Heart right ventricle (tissue), 16 donors: ENCODE measurements around the gene EEF2. TPM values are rescaled to one million over a fixed set of nuclear protein-coding genes. Genes with fewer than 3 reads are reported as not detected.
A peak's percentile ranks its signal among the peaks of the same experiment; 100 is the strongest.
"Not testable (repeated sequence)": the region's sequence is repeated elsewhere in the genome, so short reads cannot be mapped to it uniquely, and the experiment has no call there.

ENCODE experiments used
- ATAC-seq, 8 donors: fragments of 200-7000 bp; cut with Tn5 transposase; one replicate each; pipeline ENCODE4 v1.9.1; 2020; ENCODE audit warnings: mild to moderate bottlenecking in 8 of 8, moderate library complexity in 8 of 8, moderate number of reproducible peaks in 1 of 8
- DNase-seq, 2 donors: peaks; one replicate each; pipeline ENCODE4 v3.0.0-alpha.2; 2020
- H3K27ac ChIP-seq, 10 donors: fragments of 200-600 bp; sonication (generic) in 2 of 10; one replicate each; pipeline versions ENCODE4 v1.5.0 to v1.8.0; 2020 to 2022; ENCODE audit warnings: mild to moderate bottlenecking in 3 of 10
- H3K27me3 ChIP-seq, 7 donors: fragments of 200-600 bp; one replicate each; pipeline ENCODE4 v1.8.0; 2021 to 2022; ENCODE audit warnings: mild to moderate bottlenecking in 2 of 7
- H3K36me3 ChIP-seq, 9 donors: fragments of 200-600 bp; sonication (generic) in 1 of 9; one replicate each; pipeline versions ENCODE4 v1.5.0 to v1.8.0; 2020 to 2022; ENCODE audit warnings: mild to moderate bottlenecking in 2 of 9
- H3K4me1 ChIP-seq, 9 donors: fragments of 200-600 bp; sonication (generic) in 1 of 9; one replicate each; pipeline versions ENCODE4 v1.5.0 to v1.8.0; 2020 to 2022; ENCODE audit warnings: mild to moderate bottlenecking in 4 of 9
- H3K4me3 ChIP-seq, 10 donors: fragments of 200-600 bp; sonication (generic) in 2 of 10; one replicate each; pipeline versions ENCODE4 v1.5.0 to v1.8.0; 2020 to 2022; ENCODE audit warnings: mild to moderate bottlenecking in 7 of 10, moderate library complexity in 2 of 10
- H3K9me3 ChIP-seq, 11 donors: fragments of 200-600 bp in 10 of 11; sonication (generic) in 2 of 11; one replicate each; pipeline versions ENCODE4 v1.5.0 to v1.8.0; 2013 to 2022; ENCODE audit warnings: mild to moderate bottlenecking in 2 of 11, control low read depth in 1 of 11, moderate library complexity in 1 of 11
- CTCF ChIP-seq, 9 donors: fragments of 200-600 bp; sonication (generic) in 2 of 9; IDR thresholded peaks; one replicate each; pipeline versions ENCODE4 v1.5.0 to v1.8.0; 2021 to 2022; ENCODE audit warnings: antibody characterized with exemption in 9 of 9, mild to moderate bottlenecking in 5 of 9, moderate library complexity in 1 of 9
- WGBS, 2 donors: extraction: QIAGEN DNeasy Blood & Tissue Kit; methylation state at CpG; one replicate each; pipeline ENCODE4 v1.1.7; 2013; ENCODE audit warnings: inconsistent platforms in 1 of 2; 5-methylcytosine and 5-hydroxymethylcytosine counted together
- intact Hi-C, 10 donors: fragments of 100-400 bp; cut with DNase I; formaldehyde crosslinking; loops; one replicate each; pipeline versions ENCODE4 v1.11.1 to v1.14.2; 2022
- polyA plus RNA-seq, 2 donors: library from polyadenylated mRNA; stranded (reverse); fragments of 200-250 nt; gene quantifications; one replicate each; pipeline ENCODE4 v1.2.3, GENCODE V29; 2013
- total RNA-seq, 10 donors: library from RNA; stranded (reverse); fragmentation: NEBNext Ultra II Directional in 3 of 10; extraction: Animal tissue kit (Norgen Biotek cat#: 25700) in 3 of 10; gene quantifications; one replicate each; pipeline versions ENCODE4 v1.2.1 to v1.2.4, GENCODE V29; 2021 to 2023
- donor health status: Arrhythmogenic right ventricular cardiomyopathy.
- donor health status: ischemic (EF 13 %, LVEDD 7.1; RV severe dilation, severe dysfunction).
- donor health status: healthy with polysubstance abuse.
- donor health status: DM: no; HTN: yes; CAD: no.
- donor health status: DM: no; HTN: no; CAD: no.
- donor health status: ischemic (EF 25% LVEDD 6.9; RV normal size, moderate dysfunction).
- donor health status: ischemic (EF 25% LVEDD 5.7; RV mildly dilated, moderate dysfunction).
- donor health status: healthy.
- donor health status: DM: yes; HTN: yes; CAD: no.
- donor health status: Ischemic cardiomyopathy.
- donor health status: ischemic (EF 35%, LVEDD 5.7; RV mildly dilated, moderate dysfunction).
- donor health status: nonischemic (EF 11% LVEDD 7.7; RV severe dilation, severe dysfunction).
- donor health status: DM: yes; HTN: yes; CAD: no.
- donor health status: PGD.
- donor health status: ischemic (EF 29% LVEDD 5.4; RV normal size, mild dysfunction).
- donor health status: nonischemic (EF 23%, LVEDD 6.1; RV moderate dilation, normal function).

The EEF2 gene
- total and polyA plus RNA-seq, 12 donors: 704 to 2,887 (median 2,554) TPM

DNA sequence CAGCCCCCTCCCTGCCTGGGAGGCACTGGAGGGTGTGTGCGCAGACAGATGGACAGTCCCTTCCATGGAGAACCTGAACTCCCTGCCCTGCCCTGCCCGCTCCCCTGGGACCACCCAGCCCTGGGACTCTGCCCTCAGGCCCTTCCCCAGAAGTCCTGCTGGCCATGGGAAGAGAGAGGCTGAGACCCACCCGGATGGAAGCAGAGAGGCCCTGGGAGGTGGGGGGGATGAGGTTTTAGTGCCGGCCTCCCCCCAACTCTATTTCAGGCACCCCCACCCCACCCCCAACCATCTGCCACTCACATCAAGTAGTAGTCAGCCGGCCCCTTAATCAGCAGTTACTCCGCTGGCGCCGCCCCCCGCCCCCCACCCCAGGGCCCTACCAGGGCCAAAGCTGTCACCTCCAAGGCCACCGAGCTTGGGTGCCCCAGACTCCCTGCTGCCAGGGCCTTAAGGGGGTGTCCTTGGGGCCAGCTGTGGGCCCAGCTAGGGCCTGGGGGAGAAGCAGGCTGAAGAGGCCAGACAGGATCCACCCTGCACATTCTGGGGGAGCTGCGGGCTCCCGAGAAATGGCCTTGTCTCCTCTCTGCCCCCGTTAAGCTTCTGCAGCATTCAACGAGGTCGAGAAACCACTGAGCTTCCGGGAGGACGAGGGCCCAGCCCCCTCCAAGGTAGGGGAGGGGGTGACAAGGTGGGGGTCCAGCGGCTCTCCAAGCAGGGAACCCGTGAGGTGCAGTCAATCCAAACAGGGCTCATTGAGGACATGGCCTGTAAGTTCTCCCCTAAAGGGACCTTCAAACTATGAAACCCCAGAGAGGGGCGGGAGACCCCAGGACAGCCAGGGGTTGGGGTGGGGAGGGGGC lies 35.0 kb downstream of the EEF2 start:
- Histone ChIP-seq H3K4me1 (peaks cover 6 to 58% (median 34%) of the 10 kb centered on the region in 9 donors), H3K27me3 (no peaks in the 10 kb centered on the region), H3K36me3 (peaks cover 0 to 10% (median 0%) of the 10 kb centered on the region in 9 donors), H3K27ac (peak overlapping the region; percentile 68 to 98 (median 93)), H3K9me3 (no peaks in the 10 kb centered on the region), H3K4me3 (peak overlapping the region; percentile 27 to 60 (median 48))
- WGBS, 2 donors: 26 to 36% methylated on average over 20 of the region's 20 CpGs
- intact Hi-C loops: loop anchor here in 4 of 10 donors (2.0 to 10.0 kb wide), 2 partner anchors 19 to 185 kb away; partner anchors contain the start of genes APBA3 (in 1 of the 4) and MRPL54 (in 1 of the 4)
- DNase-seq: no peak
- peak; percentile 11 to 42 (median 35) for ATAC-seq
- TF ChIP-seq CTCF (IDR thresholded peaks at IDR 0.05): no peak

GRCh38 chr19:3949294-3949693 lies 36.0 kb downstream of the EEF2 start:
- intact Hi-C loops: no loop called here
- ATAC-seq (peak in 1 of 8 donors; percentile 3), DNase-seq (no peak)
- Histone ChIP-seq H3K4me3 (peak overlapping the region in 6 of 10 donors; percentile 36 to 60 (median 49)), H3K4me1 (peaks cover 6 to 53% (median 33%) of the 10 kb centered on the region in 9 donors), H3K27me3 (no peaks in the 10 kb centered on the region), H3K9me3 (no peaks in the 10 kb centered on the region), H3K27ac (peak overlapping the region; percentile 68 to 98 (median 93)), H3K36me3 (peaks cover 0 to 12% (median 0%) of the 10 kb centered on the region in 9 donors)
- WGBS, 2 donors: 63 to 66% methylated on average over 11 of the region's 11 CpGs
- TF ChIP-seq CTCF (IDR thresholded peaks at IDR 0.05): no peak

DNA sequence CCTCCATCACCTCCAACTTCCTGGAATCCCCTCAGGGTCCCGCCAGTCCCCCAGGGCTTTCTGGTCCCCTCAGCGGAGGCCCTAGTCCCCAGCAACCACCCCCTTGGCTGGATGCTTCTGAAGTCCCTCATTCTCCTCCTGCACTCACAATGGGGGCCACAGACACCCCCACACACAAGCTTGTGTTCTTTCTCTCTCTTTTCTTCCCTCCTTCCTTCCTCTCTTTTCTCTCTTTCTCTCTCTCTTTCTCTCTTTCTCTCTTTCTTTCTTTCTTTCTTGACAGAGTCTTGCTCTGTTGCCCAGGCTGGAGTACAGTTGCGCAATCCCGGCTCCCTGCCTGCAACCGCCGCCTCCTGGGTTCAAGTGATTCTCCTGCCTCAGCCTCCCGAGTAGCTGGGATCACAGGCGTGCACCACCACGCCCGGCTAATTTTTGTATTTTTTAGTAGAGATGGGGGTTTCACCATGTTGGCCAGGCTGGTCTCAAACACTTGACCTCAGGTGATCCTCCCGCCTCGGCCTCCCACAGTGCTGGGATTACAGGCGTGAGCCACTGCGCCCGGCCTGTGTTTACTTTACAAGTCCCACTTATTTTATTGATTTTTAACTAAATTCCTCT lies 37.8 kb downstream of the EEF2 start:
- DNase-seq, intact Hi-C loops, ATAC-seq, H3K27me3 ChIP-seq, H3K9me3 ChIP-seq, H3K4me3 ChIP-seq: not testable (repeated sequence)
- H3K4me1 ChIP-seq: peaks cover 6 to 39% (median 22%) of the 10 kb centered on the region in 9 donors
- H3K27ac ChIP-seq: peak overlapping the region in 2 of 10 donors; percentile 21 to 39
- H3K36me3 ChIP-seq: peaks cover 0 to 22% (median 0%) of the 10 kb centered on the region in 9 donors
- WGBS, 2 donors: 90 to 92% methylated on average over 15 of the region's 15 CpGs

DNA sequence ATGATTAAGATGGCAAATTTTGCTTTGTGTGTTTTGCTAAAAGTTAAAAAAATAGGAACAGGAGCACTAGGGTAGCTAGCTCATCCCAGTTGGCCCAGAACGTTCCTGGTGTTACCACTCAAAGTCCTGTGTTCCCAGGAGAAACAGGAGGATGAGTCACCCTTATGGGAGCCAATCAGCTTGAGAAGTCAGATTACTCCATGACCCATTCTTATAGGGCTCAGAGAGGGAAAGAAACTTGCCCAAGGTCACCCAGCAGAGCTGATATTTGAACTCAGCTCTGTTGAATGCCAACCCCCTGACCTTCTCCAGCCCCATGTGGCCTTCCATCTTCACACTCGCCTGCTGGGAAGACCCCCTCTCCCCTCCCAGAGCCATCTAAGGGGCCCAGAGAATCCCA lies 39.4 kb downstream of the EEF2 start:
- DNase-seq (no peak), ATAC-seq (no peak)
- Histone ChIP-seq H3K27ac (peak overlapping the region in 6 of 10 donors; percentile 17 to 86 (median 50)), H3K27me3 (no peaks in the 10 kb centered on the region), H3K36me3 (peaks cover 0 to 34% (median 0%) of the 10 kb centered on the region in 9 donors), H3K4me3 (no peak overlapping the region), H3K4me1 (peaks cover 5 to 24% (median 11%) of the 10 kb centered on the region in 9 donors), H3K9me3 (no peaks in the 10 kb centered on the region)
- intact Hi-C loops: no loop called here
- no peak for TF ChIP-seq CTCF (IDR thresholded peaks at IDR 0.05)
- 46 to 49% methylated on average over 2 of the region's 2 CpGs for WGBS, 2 donors
